HG03045 (cell line): Measurements from ENCODE around the gene KHDC3L.
"Not testable (repeated sequence)": the region's sequence is repeated elsewhere in the genome, so short reads cannot be mapped to it uniquely, and the experiment has no call there.

Source experiments
- ATAC-seq: cut with Tn5 transposase; IDR thresholded peaks from one replicate; pipeline ENCODE4 v1.9.1; 2021; ENCODE audit warnings: mild to moderate bottlenecking, moderate library complexity; ENCODE audit not compliant: unreplicated experiment

Gene KHDC3L

GRCh38 chr6:73369157-73369556, 6.7 kb downstream of the KHDC3L start:
- ATAC-seq = no peak

DNA sequence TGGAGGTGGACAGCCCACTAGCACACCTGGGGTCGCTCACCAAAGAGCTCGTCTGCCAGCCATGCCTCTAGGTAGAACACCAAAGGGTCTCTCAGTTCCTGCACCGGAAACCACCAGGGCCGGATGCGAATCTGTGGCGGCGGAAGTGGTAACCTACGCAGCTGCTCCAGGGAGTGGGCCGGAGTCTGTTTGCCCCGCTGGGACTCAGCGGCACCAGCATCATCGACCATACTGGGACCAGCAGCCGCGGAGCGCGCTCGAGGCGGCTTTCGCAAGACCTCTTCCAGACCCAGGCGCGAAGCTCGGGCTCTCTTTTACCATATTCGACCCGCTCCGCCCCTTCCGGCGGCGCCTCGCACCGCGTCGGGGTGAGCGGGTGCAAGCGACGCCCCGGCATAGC, 7.1 kb downstream of the KHDC3L start, which contains the start of gene OOEP:
Gene OOEP, minus strand, starts transcription at position 335 of the 400 bp plus-strand sequence. Its CDS starts 105 bp downstream, at position 230.
- no peak for ATAC-seq

GRCh38 chr6:73371984-73372383, 9.5 kb downstream of the KHDC3L start:
- no peak for ATAC-seq

DNA sequence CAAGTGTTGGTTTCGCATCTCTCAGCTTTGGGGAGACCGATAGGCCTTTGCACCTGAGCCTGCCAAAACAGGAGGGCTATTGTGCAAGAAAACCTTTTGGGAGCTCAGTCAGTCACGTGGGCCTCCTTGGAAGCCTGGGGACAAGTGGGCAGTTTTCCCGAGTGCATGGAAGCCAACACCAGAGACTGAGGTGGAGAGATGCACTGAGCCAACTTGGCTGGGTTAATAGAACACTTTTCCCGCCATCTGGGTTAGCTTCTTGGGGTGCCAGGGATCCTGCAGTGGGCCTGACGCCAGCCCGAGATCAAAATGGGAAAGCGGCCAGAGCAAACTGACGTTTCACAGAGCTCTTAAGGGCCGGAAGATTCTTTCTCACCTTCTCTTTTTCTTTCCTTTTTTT, 10.1 kb downstream of the KHDC3L start:
- ATAC-seq = no peak

DNA sequence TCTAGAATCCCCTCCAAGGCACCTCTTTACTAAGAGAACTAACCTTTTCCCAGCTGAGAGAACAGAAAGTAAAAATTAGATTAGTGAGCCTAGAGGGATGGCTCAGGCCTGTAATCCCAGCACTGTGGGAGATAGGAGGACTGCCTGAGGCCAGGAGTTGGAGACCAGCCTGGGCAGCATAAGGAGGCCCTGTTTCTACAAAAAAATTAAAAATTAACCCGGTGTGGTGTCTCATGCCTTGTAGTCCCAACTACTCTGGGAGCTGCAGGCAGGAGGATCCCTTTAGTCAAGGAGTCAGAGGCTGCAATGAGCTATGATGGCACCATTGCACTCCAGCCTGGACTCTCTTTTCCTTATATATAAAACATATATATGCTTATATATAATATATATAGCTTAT, 12.8 kb downstream of the KHDC3L start:
- no peak for ATAC-seq

GRCh38 chr6:73377225-73377624, 14.8 kb downstream of the KHDC3L start:
- ATAC-seq = no peak

DNA sequence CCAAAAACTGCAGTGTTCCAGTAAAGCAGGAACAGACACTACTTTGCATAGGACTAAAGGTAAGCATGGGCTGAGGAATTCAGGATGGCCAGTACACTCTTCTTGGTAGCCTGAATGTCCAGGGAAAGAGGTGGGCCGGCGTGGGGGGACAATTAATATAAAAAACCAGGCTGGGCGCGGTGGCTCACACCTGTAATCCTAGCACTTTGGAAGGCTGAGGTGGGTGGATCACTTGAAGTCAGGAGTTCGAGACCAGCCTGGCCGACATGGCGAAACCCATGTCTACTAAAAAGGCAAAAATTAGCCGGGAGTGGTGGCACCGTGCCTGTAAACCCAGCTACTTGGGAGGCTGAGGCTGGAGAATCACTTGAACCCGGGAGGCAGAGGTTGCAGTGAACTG, 19.1 kb downstream of the KHDC3L start:
- ATAC-seq = not testable (repeated sequence)

GRCh38 chr6:73382462-73383113, 20.1 kb downstream of the KHDC3L start:
- ATAC-seq = no peak

DNA sequence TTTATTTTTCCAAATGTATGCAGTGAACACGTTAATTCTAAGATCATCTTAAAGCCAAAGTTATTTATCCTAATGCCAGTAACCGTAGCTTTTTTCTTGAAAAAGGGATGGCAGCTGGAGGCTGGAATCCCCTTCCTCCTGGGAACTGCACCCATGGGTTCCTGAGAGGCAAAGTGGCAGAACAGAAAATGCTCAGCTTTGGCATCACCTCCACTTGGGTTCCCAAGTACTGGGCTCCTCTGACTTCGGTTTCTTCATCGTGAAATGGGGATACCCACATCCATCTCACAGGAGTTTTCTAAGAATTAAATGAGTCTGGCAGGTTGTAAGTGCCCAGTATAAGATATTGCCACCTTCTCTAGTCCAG, 26.0 kb downstream of the KHDC3L start:
- peak; percentile 28 for ATAC-seq

GRCh38 chr6:73388800-73389512, 26.5 kb downstream of the KHDC3L start:
- peak; percentile 85 for ATAC-seq

GRCh38 chr6:73389854-73390253, 27.4 kb downstream of the KHDC3L start:
- no peak for ATAC-seq

GRCh38 chr6:73391675-73392074, 29.2 kb downstream of the KHDC3L start:
- no peak for ATAC-seq

DNA sequence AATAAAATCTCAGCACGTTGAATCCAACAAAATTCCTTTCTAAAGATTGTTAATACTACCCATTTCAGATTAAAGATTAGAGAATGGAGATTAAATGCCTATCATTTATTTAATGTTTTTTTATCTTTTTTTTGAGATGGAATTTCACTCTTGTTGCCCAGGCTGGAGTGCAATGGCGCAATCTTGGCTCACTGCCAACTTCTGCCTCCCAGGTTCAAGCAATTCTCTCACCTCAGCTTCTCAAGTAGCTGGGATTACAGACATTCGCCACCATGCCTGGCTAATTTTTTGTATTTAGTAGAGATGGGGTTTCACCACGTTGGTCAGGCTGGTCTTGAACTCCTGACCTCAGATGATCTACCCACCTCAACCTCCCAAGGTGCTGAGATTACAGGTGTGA, 29.7 kb downstream of the KHDC3L start:
- ATAC-seq = not testable (repeated sequence)

GRCh38 chr6:73393278-73393677, 30.8 kb downstream of the KHDC3L start:
- ATAC-seq = no peak

DNA sequence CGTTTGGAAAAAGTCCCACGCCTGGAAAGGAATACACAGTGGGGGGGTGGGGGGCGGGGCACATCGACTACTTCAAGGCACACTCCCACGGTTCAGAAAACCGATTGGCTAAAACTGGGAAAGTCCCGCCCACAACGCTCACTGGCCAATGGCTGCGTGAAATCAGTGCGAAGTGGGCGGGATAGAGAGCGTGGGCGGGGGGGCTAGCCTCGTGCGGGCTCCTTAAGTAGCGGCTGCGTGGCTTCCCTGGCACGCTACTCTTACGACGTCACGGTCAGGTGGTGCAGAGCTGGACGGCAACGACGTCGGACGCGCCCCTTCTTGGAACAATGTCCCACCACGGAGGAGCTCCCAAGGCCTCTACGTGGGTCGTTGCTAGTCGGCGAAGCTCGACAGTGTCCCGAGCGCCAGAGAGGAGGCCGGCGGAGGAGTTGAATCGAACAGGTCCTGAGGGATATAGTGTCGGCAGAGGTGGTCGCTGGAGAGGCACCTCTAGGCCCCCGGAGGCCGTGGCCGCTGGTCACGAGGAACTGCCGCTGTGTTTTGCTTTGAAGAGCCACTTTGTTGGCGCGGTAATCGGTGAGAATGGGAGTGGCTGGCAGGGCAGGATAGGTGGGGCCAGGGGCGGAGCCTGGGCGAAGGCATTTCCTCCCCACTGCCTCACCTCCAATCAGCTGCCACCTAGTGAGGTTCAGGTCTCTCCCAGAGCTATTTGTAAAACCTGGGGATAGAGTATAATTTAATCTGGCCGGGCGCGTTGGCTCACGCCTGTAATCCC, 32.3 kb downstream of the KHDC3L start, which contains the start of gene DDX43:
Gene DDX43, plus strand, starts transcription at position 252 of the 778 bp plus-strand sequence. Its CDS starts 78 bp downstream, at position 330.
- ATAC-seq = no peak

DNA sequence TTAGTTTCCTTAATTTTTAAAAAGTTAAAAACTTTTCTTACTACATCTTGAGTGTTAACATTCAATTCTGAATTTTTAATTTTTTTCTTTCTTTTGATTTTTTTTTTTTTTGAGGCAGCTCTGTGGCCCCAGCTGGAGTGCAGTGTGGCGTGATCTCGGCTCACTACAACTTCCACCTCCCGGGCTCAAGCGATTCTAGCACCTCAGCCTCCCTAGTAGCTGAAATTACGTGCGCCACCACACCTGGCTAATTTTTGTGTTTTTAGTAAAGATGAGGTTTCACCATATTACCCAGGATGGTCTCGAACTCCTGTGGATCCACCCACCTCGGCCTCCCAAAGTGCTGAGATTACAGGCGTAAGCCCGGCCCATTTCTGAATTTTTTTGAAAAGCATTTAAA, 33.4 kb downstream of the KHDC3L start:
- no peak for ATAC-seq

DNA sequence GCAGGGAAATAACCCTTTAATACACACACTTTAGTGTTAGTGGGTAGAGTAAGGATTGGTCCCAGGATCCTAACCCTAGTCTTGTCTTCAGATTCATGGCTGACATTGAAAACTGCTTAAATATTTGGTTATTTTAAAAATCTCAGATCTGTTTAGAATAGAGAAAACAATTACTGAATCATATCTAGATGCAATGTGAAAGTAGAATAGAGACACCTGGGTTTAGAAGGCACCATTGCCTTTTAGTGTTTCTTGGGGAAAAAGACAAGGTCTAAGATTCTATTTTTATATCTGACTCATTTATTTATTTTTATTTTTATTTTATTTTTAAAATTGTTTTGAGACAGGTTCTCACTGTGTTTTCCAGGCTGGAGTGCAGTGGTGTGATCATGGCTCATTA, 38.2 kb downstream of the KHDC3L start:
- no peak for ATAC-seq

- no peak for ATAC-seq
Measured at GRCh38 chr6:73409395-73409794, 46.9 kb downstream of the KHDC3L start.

DNA sequence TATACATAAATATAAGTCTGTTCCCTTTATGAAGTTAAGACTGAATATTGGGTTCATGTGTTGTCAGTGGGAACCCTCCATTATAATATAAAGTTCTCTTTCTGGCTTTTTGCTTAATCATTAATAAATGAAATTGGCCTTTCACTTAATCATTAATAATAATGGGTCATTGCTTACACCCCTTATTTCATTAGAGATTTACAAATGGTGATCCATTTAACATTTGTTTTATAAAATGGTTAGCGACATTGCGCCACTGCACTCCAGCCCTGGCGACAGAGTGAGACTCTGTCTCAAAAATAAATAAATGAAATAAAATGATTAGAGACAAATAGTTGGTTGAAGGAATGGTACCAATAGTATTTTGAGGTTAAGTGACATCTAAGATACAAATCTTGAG, 50.6 kb downstream of the KHDC3L start:
- ATAC-seq = no peak
